GM19240 (cell line): Measurements from ENCODE around the gene TMOD1.
"Not testable (repeated sequence)": the region's sequence is repeated elsewhere in the genome, so short reads cannot be mapped to it uniquely, and the experiment has no call there.

Experiments
- DNase-seq: peaks from one replicate; pipeline ENCODE4 v3.0.0; 2011; ENCODE audit warnings: low spot score; ENCODE audit not compliant: insufficient read length

TMOD1 gene

DNA sequence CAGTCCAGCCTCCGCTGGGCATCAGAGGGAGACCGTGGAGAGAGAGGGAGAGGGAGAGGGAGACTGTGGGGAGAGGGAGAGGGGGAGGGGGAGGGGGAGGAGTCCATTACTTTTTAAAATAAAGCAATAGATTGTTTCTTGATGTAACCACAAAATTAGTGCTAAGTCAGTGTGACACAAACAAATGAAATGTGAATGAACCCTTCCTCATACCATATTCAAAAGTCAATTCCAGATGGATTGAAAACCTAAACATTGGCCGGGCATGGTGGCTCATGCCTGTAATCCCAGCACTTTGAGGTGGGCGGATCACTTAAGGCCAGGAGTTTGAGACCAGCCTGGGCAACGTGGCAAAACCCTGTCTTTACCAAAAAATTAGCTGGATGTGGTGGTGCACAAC lies 2.6 kb upstream of the TMOD1 start:
- not testable (repeated sequence) for DNase-seq

DNA sequence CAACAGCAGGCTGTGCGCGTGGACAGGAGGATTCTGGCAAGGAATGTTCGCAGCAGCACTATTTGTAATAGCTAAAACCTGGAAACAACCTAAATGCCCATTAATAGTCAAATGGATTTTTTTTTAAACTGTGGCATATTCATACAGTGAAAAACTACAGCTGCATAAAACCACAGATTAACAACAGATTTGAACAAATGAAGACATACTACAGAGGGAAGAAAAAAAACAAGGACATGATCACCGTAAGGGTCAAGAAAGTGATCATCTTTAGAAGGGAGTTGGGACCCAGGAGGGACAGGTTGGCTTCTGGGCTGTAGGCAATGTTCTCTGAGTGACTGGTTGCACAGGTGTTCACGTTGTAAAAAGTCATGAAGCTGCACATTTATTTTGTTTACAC lies 1.2 kb upstream of the TMOD1 start:
- DNase-seq: no peak

DNA sequence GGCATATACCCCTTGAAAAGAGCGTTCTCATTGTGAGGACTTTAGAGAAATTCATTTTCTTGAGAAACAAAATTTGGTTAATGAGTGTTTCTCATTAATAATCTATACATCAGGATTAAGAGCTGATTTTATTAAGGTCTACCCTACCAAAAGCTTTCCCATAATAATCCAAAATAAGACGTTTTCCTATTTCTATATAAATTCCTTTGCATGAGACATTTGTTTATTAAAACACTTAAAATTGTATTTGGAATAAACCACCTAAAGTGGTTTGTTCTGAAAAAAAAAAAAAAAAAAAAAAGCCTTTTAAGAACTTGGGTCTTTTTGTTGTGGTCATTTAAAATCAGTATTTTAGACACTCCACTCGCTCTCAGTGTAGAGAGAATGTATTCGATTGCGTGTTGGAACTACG lies 695 bp upstream of the TMOD1 start:
- DNase-seq: no peak

DNA sequence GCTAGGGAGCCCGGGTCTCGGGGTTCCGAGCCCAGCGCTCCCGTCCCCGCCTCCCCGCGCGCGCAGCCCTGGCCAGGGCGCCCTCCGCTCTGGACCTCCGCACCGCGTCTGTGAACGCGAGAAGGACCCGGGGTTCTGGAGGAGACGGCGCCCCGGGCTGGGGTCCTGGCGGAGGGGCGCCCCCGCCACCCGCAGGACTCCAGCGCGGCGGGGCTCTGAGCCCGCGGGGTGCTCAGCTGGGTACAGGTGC lies 431 bp downstream of the TMOD1 start:
- DNase-seq: no peak

DNA sequence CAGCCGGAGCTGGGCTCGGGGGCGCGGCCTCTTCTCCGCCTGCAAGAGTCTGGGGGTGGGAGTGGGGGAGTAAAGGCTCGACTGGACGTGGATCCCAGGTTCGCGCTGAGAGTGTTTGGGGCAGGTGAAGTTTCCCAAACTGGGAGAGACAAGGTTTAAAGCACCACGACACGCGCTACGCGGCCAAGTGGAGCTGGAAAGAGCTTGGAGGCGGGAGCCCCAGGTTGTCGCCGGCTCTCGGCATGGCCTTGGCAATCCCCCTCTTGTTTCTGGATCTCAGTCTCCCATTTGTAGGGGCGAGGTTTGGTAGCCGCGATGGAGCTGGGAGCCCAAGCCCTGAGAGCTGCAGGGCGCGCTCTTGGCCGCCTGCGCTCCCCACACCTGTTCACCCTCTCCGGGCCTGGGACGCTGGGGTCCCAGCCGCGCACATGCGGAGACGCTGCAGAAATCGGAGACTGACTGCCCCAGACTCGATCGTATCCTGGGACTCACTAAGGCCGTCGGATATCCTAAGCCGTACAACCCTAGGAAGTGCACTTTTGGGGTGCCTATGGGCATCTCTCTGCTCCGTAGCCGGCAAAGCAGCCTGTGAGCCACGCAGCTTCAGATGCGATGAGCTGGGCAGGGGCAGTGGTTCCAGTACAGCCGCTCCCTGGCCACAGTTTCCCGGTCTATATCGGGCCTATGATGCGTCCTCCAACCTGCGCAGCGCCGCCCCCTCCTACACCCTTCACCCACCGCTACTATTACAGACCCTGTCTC lies 937 bp downstream of the TMOD1 start:
- no peak for DNase-seq

DNA sequence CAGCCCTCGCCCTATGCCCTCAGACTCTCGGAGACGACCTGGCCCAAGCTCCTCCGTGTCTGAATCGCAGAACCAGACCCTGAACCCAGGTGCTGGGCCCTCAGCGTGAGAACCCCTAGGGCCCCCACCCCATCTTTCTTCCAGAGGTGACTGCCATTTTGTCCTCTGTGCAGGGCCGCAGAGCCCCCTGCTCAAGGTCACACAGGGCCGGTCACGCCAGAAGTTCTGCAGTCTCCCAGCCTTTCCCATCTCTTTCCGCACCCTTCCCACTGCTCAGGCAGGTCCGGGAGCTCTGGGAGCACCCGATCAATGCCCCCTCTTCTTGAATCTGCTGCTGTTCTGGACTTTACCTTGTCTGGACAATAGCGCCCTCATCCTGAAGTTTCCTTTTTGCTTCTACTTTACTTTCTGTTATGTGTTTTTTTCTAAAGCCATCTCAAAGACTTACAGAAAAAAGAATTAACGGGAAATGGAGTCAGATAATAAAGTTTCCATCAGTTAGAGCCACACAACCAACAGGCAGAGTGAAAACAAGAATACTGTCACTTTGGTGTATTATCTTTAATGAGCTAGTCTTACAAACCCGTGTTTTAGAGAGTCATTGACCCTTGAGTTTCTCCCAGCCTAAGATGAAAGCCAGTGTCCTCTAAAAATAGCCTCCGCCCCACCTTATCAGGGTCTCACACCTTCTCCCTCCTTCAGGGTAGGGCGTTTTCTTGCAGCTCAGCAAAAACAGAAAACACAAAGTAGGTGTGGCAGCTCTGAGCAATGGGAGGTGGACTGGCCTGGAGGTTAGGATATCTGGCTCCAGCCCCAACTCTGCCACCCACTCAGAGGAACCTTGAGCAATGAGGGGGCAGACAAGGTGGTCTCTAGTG lies 1.8 kb downstream of the TMOD1 start:
- no peak for DNase-seq

DNA sequence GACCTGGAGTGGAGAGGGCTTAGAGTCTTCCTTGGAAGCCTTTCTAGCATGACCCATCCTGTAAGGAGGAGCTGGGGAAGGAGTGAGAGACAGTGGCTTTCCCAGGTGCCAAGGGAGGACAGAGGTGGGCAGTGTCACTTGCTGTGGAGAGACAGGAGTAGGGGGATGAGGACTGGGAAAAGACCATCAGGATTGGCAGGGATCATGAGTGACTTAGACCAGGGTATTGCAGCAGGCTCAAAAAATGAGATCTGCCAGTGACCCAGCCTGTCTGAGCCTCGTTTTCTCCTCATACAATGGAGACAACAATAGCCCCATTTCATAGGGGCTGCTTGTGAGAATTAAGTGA lies 2.4 kb downstream of the TMOD1 start:
- no peak for DNase-seq

DNA sequence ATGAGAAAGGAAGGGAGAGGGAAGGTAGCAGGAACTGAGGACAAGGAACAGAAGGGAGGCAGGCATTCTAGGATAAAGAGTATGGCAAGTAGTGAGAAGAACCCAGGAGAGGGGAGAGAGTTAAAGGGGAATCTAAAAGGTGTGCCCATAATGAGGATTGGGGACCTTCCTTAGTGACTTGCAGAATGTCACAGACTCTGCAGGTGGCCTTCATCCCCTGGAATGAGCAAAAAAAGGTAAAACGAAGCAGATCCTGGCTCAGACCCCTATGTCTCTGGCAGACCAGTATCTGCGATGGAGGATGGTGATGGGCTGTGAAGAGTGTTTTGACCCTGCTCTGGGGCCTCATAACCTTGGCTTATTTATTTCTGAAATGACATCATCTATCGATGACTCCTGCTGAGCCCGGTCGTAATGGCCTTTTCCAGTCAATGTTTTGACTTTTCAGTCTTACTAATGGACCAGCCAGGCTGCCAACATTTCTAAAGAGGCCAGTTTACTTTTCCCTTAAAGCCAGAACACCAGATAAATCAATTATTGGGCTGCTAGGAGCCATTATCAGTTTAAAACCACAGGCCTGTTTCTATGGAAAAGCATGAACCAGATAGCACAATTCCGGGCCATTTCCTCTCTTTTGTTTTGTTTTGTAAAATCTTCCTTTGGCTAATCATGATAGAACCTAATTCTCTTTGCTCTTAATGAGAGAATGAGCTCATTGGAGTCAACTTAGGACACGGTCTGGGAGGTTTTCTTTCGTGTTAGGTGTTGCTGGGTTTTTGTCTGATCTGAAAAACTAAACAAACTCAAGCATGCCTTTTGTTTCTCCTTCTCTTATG lies 3.1 kb downstream of the TMOD1 start:
- DNase-seq: no peak

DNA sequence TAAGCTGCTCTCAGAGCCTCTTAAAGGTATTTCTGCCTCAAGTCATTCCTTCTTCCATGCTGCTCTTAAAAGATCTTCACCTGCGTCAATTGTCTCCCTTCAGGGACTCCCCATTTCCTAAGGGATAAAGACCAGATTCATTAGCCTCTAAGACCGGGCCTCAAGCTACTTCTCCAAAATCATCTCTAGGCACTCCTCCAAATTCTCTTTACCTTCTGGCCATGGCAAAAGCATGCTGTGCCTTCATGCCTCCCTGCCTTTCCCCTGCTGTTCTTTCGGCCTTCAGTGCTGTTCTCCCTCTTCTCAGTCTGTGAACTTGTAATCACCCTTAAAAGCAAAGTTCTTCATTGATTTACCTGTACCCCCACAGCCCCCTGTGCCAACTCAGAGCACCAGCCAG lies 4.4 kb downstream of the TMOD1 start:
- no peak for DNase-seq

DNA sequence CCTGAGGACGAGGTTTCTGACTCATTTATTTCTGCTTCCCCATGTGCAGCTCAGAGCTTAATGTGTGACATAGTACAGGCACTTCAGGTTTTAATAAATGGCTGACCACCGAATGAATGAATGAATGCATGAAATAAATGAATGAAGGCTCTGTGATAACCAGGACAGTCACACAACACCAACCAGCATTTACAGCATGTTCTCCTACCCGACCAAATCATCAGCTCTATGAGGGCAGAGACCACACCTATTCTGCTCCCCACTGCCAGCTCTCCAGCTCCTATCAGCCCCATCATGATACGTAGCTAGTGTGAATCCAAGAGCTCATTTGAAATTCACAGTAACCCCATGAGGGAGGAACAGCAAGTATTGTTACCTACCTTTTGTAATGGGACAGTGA lies 4.8 kb downstream of the TMOD1 start:
- no peak for DNase-seq

DNA sequence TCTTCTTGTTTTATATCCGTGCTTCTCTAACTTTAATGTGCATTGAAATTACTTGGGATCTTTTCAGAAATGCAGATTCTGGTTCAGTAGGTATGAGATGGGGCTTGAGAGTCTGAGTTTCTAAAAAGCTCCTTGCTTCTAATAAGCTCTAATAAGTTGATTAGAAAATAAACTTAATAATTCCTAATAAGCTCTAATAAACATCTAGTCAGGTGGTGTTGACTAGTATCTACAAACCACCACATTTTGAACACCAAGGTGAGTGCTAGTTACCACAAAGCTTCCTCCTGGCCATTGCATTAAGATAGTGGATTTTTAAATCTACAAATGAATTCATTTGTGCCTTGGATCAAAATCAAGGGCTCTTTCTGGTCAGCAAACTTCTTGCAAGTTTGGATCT lies 5.3 kb downstream of the TMOD1 start:
- DNase-seq: no peak

DNA sequence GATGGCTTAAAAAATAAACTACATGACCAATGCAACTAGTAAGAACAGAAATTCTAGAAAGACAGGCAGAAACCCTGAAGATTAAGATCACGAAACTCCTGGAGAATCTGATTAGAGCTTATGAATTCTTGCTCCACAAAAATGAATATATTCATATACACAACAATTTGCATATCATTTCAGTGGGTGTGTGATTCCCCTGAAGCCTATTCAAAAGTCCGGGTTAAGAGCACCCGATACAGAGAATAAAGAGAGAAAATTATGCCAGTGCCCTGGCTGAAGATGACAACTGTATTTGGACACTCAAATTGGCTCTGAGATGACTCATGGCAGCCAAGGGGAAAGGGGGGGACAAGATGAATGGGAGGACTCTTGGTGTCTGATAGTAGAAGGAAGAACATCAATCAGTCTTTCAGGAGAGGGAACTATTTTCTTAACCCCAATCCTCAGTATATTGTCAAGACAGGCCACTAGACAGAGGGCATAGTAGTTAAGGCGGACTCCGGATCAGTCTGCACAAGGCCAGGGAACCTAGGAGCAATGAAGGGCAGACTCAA lies 6.0 kb downstream of the TMOD1 start:
- no peak for DNase-seq

DNA sequence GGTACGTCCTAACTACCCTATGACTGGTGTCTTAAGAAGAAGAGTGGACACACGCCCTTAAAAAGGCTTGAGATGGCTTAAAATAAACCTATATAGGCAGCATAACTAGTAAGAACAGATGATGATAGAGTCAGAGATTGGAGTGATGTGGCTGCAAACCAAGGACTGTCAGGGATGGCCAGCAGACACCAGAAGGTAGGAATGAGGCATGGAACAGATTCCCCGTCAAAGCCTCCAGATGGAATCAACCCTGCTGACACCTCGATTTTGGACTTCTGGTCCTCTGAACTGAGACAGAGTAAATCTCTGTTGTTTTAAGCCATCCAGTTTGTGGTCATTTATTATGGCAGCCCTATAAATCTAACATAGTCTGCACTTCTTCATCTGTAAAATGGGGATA lies 7.4 kb downstream of the TMOD1 start:
- no peak for DNase-seq

DNA sequence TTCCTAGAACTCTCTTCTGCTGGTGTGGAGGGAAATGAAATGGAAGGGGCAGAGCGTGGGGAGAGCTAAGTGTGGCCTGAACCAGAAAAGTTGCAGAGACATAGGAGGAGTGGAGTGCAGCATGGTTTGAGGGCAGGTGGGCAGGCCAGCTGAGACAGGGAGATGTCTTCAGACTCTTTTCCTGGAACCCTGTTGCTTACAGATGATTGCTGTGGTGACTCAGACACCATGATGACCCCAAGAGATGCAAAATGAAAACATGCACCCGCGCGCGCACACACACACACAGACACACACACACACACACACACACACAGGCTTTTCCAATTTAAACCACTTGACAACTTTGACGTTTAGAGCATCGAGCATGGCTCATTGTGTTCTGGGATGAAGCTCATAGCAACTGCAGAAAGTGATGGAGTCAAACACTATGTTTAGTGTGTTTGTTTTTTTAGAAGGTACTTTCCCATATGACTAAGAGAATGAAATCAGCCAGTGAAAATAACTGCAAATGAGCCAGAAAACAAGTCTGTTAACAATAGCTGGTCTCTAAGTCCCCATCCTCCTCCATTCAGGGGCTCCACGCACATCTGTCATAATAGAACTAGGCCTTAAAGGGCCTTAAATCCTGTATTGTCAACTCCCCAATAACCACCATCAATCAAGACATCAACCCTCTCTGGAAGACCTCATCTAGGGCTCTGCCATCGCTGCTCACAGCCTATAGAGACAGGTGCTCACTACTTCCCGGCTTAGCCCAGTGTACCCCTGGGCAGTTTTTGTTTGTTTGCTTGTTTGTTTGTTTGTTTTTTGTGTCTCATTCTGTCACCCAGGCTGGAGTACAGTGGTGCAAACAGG lies 9.6 kb downstream of the TMOD1 start:
- no peak for DNase-seq

DNA sequence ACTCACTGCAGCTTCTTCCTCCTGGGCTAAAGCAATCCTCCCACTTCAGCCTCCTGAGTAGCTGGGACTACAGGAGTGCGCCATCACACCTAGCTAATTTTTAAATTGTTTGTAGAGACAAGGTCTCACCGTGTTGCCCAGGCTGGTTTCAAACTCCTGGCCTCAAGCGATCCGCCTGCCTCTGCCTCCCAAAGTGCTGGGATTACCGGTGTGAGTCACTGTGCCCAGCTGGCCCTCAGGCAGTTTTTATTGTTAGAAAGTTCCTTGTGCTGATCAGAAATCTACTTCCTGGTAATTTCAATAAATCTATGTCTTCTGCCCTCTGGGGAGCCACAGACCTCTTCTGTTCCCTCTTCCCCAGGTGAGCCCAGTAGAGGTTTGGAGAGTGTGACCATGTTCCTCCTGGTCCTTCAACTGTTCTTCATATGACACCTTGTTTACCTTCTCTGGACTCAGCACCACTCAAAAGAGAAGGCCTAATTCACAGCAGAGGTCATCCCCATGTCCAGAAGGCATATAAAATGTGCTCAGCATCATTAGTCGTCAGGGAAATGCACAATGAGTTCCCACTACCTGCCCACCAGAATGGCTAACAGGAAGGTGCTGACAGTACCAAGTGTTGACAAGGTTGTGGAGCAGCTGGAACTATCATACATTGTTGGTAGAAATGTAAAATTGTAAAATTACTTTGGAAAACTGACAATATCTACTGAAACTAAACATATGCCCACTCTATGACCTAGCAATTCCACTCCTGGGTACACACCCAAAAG lies 10.4 kb downstream of the TMOD1 start:
- DNase-seq: no peak

DNA sequence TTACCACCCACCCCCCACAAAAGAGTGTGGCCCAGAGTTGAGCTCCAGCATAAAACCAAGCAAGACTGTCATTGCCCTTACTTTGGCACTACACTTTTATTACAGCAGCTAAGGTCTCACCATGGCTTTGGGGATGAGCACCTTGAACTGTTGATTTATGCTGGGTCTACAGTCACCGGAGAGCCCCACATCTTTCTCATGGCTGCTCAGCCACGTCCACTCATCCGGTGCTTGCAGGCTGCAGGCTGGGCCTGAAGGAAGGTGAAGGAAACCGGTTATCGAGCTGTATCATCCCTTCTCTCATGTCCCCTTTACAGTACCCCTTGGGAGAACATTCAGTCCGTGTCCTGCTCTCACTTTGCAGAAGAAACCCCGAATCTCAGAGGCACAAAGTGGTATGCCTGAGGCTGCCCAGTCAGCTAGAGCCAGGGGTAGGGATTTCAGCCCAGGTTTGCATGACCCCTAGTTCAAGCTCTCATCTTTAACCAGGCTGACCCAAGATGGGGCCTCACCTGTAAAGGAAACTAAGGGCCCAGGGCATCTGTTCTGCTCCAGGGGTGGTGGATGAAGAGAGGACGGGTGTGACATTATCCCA lies 11.6 kb downstream of the TMOD1 start:
- no peak for DNase-seq

DNA sequence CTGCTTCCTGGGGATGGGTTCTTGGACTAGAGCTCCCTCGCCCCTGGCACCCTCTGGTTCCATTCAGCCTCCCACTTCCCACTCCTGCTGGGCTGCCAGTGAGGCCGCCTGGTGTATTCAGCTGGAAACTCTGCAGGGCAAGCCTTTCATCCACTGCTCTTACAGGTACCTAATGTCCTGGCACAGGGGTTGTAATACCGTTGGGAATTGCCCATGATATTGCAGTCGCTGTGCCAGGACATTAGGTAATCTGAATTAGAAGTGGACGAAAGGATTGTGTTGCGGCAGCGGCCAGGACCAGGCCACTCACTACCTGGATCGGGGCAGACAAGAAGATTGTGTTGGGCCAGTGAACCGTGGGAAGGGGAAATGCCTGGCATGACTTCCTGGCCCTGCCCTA lies 13.1 kb downstream of the TMOD1 start:
- no peak for DNase-seq

DNA sequence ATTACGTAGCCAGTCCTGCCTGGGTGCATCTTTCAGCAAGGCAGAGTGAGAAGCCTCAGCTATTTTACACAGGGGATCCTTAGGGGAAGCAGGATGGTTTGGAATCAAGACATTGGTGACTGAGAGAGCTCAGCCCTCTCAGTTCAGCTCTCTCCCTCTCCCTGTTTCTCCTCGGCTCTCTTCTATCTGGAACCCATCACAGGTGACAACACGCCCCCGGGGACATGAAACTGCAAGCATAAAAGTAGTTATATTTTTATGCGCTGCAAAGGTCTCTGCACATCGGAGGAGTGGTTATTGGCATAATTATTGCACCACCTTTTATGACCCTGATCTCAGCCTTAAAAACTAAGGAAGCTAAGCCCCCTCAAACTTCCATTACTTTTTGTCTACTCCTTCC lies 14.2 kb downstream of the TMOD1 start:
- DNase-seq: no peak

DNA sequence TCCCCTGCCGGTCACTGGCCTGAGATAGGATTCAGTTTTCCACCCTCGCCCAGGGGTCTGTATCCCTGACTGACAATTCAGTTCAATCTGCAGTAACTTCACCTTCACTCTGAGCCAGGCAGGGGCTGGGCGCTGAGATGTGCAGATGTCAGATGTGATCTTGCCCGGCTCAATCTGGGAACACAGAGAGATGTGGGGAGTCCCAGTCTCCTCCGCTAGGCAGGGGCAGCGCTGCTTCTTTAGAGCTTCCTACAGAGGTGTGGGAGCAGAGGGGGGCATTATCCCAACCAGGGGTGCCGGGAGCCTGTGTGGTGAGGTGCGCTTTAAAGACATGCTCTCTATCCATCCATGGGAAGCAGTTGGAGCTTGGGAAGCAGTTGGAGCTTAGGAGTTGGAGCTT lies 14.6 kb downstream of the TMOD1 start:
- DNase-seq: no peak
